Ascending aorta (tissue), 2 donors: ENCODE results near the gene NRXN2. TPM values are rescaled to one million over a fixed set of nuclear protein-coding genes. Genes with fewer than 3 reads are reported as not detected.

Experiments
- DNase-seq, 2 donors: peaks; one replicate each; pipeline ENCODE4 v3.0.0-alpha.2; 2019; ENCODE audit warnings: low spot score in 2 of 2
- H3K27ac ChIP-seq, 2 donors: fragments of 200-600 bp; sonication (generic); one replicate each; pipeline ENCODE4 v1.5.1; 2016 to 2017; ENCODE audit warnings: mild to moderate bottlenecking in 1 of 2
- H3K27me3 ChIP-seq: fragments of 200-600 bp; sonication (generic); one replicate; pipeline ENCODE4 v1.5.1; 2017
- H3K36me3 ChIP-seq, 2 donors: fragments of 200-600 bp; sonication (generic); one replicate each; pipeline ENCODE4 v1.5.1; 2016
- H3K4me1 ChIP-seq, 2 donors: fragments of 200-600 bp; sonication (generic); one replicate each; pipeline ENCODE4 v1.5.1; 2016 to 2017; ENCODE audit warnings: mild to moderate bottlenecking in 1 of 2
- H3K4me3 ChIP-seq, 2 donors: fragments of 200-600 bp; sonication (generic); one replicate each; pipeline ENCODE4 v1.5.1; 2016 to 2017; ENCODE audit warnings: mild to moderate bottlenecking in 1 of 2
- H3K9me3 ChIP-seq, 2 donors: fragments of 200-600 bp; sonication (generic); one replicate each; pipeline ENCODE4 v1.5.1; 2016
- CTCF ChIP-seq, 3 experiments: fragments of 200-600 bp in 2 of 3; fragments of 450-650 bp in 1 of 3; sonication (generic) in 2 of 3; IDR thresholded peaks; one replicate each; pipeline ENCODE4 v1.5.1; 2016 to 2019; ENCODE audit warnings: antibody characterized with exemption in 3 of 3, mild to moderate bottlenecking in 1 of 3, moderate library complexity in 1 of 3
- intact Hi-C: fragments of 100-400 bp; cut with DNase I; formaldehyde crosslinking; loops from one replicate; pipeline ENCODE4 v1.15.1; 2023
- total RNA-seq: library from RNA; depleted of rRNA; stranded (reverse); fragments of >200 nt; gene quantifications from one replicate; pipeline ENCODE4 v1.1.0, GENCODE V29; 2016

NRXN2 gene
- total RNA-seq, 1 donor from 2014 or later, result 26.0 TPM

GRCh38 chr11:64677441-64678023 is 45.5 kb downstream of the NRXN2 start:
- TF ChIP-seq CTCF (IDR thresholded peaks at IDR 0.05), result no peak
- Histone ChIP-seq H3K27ac (no peak overlapping the region), H3K36me3 (no peaks in the 10 kb centered on the region), H3K9me3 (no peaks in the 10 kb centered on the region), H3K27me3 (no peaks in the 10 kb centered on the region), H3K4me3 (no peak overlapping the region), H3K4me1 (peaks cover 6 to 15% of the 10 kb centered on the region in 2 donors)
- intact Hi-C loops, result no loop called here
- DNase-seq, result no peak

GRCh38 chr11:64676261-64676615 is 46.8 kb downstream of the NRXN2 start:
- no peak overlapping the region for H3K4me3 ChIP-seq
- TF ChIP-seq CTCF (IDR thresholded peaks at IDR 0.05), result no peak
- peak in 1 of 2 donors; percentile 41 for DNase-seq
- intact Hi-C loops, result no loop called here
- no peaks in the 10 kb centered on the region for H3K36me3 ChIP-seq
- H3K27ac ChIP-seq, result peak overlapping the region in 1 of 2 donors; percentile 62
- no peaks in the 10 kb centered on the region for H3K9me3 ChIP-seq
- H3K4me1 ChIP-seq, result peaks cover 6 to 15% of the 10 kb centered on the region in 2 donors
- H3K27me3 ChIP-seq, result no peaks in the 10 kb centered on the region

GRCh38 chr11:64675450-64676260 is 47.3 kb downstream of the NRXN2 start:
- no peak for TF ChIP-seq CTCF (IDR thresholded peaks at IDR 0.05)
- Histone ChIP-seq H3K4me1 (peaks cover 6 to 15% of the 10 kb centered on the region in 2 donors), H3K27ac (peak overlapping the region; percentile 76 to 80), H3K9me3 (no peaks in the 10 kb centered on the region), H3K4me3 (no peak overlapping the region), H3K36me3 (no peaks in the 10 kb centered on the region), H3K27me3 (no peaks in the 10 kb centered on the region)
- intact Hi-C loops, result loop anchor here (1.0 kb wide), 2 partner anchors 12 to 14 kb away; no protein-coding TSS in a partner anchor
- peak; percentile 86 to 94 for DNase-seq

GRCh38 chr11:64674774-64675173 is 48.2 kb downstream of the NRXN2 start:
- intact Hi-C loops, result loop anchor here (1.0 kb wide), 2 partner anchors 13 kb away; no protein-coding TSS in a partner anchor
- H3K4me3 ChIP-seq, result no peak overlapping the region

GRCh38 chr11:64673279-64673678 is 49.7 kb downstream of the NRXN2 start:
- no peaks in the 10 kb centered on the region for H3K27me3 ChIP-seq
- no peak for DNase-seq
- H3K4me3 ChIP-seq, result no peak overlapping the region
- no peaks in the 10 kb centered on the region for H3K9me3 ChIP-seq
- H3K36me3 ChIP-seq, result no peaks in the 10 kb centered on the region
- H3K4me1 ChIP-seq, result peaks cover 6 to 15% of the 10 kb centered on the region in 2 donors
- TF ChIP-seq CTCF (IDR thresholded peaks at IDR 0.05), result no peak
- no peak overlapping the region for H3K27ac ChIP-seq
- intact Hi-C loops, result no loop called here

More at GRCh38 chr11:64674774-64675173, 48.2 kb downstream of the NRXN2 start:
- Histone ChIP-seq H3K27ac (peak overlapping the region; percentile 72 to 80), H3K9me3 (no peaks in the 10 kb centered on the region), H3K27me3 (no peaks in the 10 kb centered on the region), H3K36me3 (no peaks in the 10 kb centered on the region), H3K4me1 (peaks cover 6 to 15% of the 10 kb centered on the region in 2 donors)
- no peak for TF ChIP-seq CTCF (IDR thresholded peaks at IDR 0.05)
- no peak for DNase-seq
